ENCODE results near the gene PIK3IP1. TPM values are rescaled to one million over a fixed set of nuclear protein-coding genes. Genes with fewer than 3 reads are reported as not detected.

Gene PIK3IP1
- total RNA-seq, 3 donors from 2014 or later = 17.1 to 24.7 (median 22.8) TPM

DNA sequence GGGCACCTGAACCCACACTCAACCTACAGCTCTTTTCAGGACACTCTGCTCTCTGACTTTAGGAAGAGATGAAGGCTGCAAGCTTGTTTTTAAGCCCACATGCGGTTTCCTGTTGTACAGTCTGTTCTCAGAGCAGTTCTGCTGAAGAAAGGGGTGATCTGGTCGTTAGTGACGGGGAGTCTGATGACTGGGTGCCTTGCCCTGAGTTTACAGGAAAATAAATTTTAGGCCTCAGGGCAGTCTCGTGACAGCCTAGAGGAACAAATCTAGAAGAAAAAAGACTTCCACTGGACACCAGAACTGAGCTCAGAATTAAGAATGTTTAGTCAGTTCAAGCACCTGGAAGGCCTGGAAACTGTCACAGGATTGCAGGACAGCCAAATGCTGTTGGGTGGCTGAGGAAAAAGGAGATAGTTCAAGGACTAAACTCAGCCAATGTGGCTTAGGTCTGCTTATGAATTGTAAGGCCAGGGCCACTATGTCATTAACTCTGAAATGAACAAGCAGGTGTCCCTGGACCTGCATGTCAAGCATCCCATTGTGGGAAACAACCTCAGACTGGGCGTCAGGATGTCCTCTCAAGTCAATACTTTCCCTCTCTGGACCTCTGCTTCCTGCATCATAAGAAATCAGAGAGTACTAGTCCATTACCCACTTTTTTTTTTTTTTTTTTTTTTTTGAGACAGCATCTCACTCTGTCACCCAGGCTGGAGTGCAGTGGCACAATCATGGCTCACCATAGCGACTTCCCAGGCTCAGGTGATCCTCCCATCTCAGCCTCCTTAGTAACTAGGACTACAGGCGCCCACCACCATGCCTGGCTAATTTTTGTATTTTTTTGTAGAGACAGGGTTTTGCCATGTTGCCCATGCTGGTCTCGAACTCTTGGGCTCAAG is 5.7 kb downstream of the PIK3IP1 start:
- intact Hi-C loops (cut with DNase I, micrococcal nuclease) = no loop called here
- ATAC-seq (peak; percentile 3), DNase-seq (peak in 2 of 3 donors; percentile 19 to 43)
- H3K4me3 ChIP-seq = no peak overlapping the region
- no peaks in the 10 kb centered on the region for H3K36me3 ChIP-seq (ENCODE audit: low read depth)
- TF ChIP-seq, protein P1, sequence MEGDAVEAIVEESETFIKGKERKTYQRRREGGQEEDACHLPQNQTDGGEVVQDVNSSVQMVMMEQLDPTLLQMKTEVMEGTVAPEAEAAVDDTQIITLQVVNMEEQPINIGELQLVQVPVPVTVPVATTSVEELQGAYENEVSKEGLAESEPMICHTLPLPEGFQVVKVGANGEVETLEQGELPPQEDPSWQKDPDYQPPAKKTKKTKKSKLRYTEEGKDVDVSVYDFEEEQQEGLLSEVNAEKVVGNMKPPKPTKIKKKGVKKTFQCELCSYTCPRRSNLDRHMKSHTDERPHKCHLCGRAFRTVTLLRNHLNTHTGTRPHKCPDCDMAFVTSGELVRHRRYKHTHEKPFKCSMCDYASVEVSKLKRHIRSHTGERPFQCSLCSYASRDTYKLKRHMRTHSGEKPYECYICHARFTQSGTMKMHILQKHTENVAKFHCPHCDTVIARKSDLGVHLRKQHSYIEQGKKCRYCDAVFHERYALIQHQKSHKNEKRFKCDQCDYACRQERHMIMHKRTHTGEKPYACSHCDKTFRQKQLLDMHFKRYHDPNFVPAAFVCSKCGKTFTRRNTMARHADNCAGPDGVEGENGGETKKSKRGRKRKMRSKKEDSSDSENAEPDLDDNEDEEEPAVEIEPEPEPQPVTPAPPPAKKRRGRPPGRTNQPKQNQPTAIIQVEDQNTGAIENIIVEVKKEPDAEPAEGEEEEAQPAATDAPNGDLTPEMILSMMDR (IDR thresholded peaks at IDR 0.05) = no peak
- peaks cover 28% of the 10 kb centered on the region for H3K4me1 ChIP-seq (ENCODE audit: low read depth)
- H3K9me3 ChIP-seq = no peaks in the 10 kb centered on the region

DNA sequence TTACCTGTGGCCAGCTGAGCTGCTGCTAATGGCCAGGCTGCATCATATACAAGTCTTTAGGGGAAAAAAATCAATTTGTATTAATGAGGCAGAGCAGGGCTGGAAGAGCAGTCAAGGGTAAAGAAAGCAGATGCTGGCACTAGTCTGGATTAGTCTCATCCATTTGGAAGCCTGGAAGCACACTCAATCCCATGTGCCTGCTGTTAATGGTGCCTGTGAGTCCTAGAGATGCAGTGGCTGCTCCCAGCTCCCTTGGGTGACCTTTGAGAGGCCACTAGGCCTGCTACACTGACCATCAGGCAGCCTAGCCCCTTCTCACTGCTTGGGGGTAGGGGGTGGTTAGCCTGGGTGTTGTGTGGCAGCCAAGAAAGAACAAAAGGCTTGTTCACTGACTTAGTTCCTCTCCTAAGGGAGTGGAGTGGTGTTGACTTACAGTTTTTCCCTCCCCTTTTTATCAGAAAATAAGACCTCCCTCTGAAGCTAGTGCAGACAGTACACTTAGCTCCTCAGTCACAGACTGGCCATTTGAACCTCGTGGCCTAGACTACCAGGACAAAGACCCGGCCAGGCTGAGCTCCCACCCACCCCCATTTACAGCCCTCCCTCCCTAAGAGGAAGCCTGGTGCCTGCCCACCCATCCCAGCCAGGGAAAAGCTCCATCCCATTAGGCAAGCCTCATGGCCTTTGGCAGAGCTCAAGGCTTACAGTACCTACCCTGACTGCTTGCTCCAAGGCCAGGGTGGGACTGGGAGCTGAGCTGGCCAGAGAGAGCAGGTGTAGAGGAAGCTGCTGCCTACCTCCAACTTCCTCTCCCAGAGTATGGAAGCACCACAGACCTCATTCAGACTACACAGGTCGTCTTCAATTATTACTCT is 7.8 kb downstream of the PIK3IP1 start:
- Histone ChIP-seq H3K4me3 (no peak overlapping the region), H3K4me1 (ENCODE audit: low read depth) (peaks cover 23% of the 10 kb centered on the region), H3K36me3 (ENCODE audit: low read depth) (no peaks in the 10 kb centered on the region), H3K9me3 (no peaks in the 10 kb centered on the region)
- intact Hi-C loops (cut with DNase I, micrococcal nuclease) = no loop called here
- ATAC-seq = peak; percentile 10
- TF ChIP-seq, protein P1 (IDR thresholded peaks at IDR 0.05) = no peak
- peak in 1 of 3 donors; percentile 33 for DNase-seq

DNA sequence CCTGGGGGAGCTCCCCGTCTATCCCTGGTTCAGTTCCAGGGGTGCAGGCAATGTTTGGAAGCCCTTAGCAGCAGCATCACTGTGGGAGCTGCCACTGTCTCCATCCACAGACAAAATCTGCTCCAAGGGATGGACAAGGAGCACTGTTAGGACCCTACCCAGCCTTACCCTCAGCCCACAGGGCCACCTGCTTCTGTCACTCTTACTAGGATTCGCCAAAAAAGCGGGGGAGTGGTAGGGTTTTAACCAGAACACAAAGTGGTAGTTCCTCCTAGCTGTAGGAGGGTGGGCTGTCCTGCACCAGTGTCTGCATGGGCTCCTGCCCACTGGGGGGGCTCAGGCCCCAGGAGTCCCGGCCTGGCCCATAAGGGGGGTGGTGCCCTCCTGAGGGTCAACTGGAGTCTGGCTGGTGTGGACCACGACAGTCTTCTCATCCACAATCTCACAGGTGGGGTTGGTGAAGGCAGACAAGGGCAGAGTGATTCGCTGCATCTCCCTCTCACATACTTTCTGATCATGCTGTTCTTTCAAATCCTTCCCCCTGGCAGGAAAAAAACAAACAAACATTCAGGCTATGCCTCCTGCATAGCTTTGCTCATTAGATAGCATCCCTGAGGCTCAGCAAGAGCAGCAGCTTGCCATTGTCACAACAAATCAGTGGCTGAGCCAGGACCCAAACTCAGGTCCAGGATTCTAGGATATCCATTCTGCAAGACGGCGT is 9.4 kb downstream of the PIK3IP1 start:
- ATAC-seq = no peak
- intact Hi-C loops (cut with DNase I, micrococcal nuclease) = no loop called here
- TF ChIP-seq, protein P1 (IDR thresholded peaks at IDR 0.05) = no peak
- H3K9me3 ChIP-seq = no peaks in the 10 kb centered on the region
- peaks cover 12% of the 10 kb centered on the region for H3K4me1 ChIP-seq (ENCODE audit: low read depth)
- peak in 1 of 3 donors; percentile 25 for DNase-seq
- H3K36me3 ChIP-seq (ENCODE audit: low read depth) = no peaks in the 10 kb centered on the region
- no peak overlapping the region for H3K4me3 ChIP-seq

DNA sequence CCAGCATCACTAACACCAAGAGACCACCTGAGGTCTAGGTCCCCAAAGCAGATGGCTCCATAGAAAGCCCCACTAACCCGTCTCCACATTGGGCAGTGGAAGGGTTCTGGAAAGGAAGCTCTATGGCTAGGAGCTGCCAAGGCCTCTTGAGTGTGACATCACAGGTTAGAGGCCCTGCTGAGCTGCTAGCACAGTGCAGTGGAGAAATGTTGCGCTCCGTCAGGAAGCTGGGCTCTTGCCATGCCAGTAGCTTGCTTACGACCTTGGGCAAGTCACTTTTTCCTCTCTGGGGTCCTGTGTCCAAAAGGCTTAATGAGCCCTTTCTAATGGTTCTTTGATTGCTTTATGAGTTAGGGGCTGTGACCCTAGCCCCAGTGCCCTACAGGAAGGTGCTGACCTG is 10.6 kb downstream of the PIK3IP1 start:
- no peaks in the 10 kb centered on the region for H3K36me3 ChIP-seq (ENCODE audit: low read depth)
- ATAC-seq = no peak

More for the DNA sequence above, 10.6 kb downstream of the PIK3IP1 start:
- Histone ChIP-seq H3K4me1 (ENCODE audit: low read depth) (peaks cover 11% of the 10 kb centered on the region), H3K9me3 (no peaks in the 10 kb centered on the region), H3K4me3 (no peak overlapping the region)
- TF ChIP-seq, protein P1 (IDR thresholded peaks at IDR 0.05) = no peak
- peak in 1 of 3 donors; percentile 19 for DNase-seq
- intact Hi-C loops (cut with DNase I, micrococcal nuclease) = no loop called here

Data from mucosa of descending colon (tissue), 3 donors.